OCI-LY1 (cell line): ENCODE measurements around the gene TMEM47.

Experiments used
- H2AFZ ChIP-seq: fragments of 200-600 bp; sonication (generic), shearing (Covaris generic); 2 replicates; pipeline ENCODE4 v1.6.0; 2014; ENCODE audit warnings: antibody characterized with exemption, mild to moderate bottlenecking, low read length
- H3F3A ChIP-seq: fragments of 200-600 bp; sonication (generic), shearing (Covaris generic); 2 replicates; pipeline ENCODE4 v1.6.0; 2014; ENCODE audit warnings: mild to moderate bottlenecking, antibody characterized with exemption, low read length, moderate library complexity; ENCODE audit not compliant: insufficient read depth
- H3K27ac ChIP-seq: fragments of 200-600 bp; sonication (generic); 2 replicates; pipeline ENCODE4 v1.5.1; 2014; ENCODE audit warnings: low read length, mixed run types, mild to moderate bottlenecking, low read depth; ENCODE audit not compliant: poor library complexity, severe bottlenecking
- H3K27me3 ChIP-seq: fragments of 200-600 bp; sonication (generic); 2 replicates; pipeline ENCODE4 v1.6.0; 2014; ENCODE audit warnings: antibody characterized with exemption, mild to moderate bottlenecking, low read length, moderate library complexity; ENCODE audit not compliant: insufficient read depth
- H3K36me3 ChIP-seq: fragments of 200-600 bp; sonication (generic); 2 replicates; pipeline ENCODE4 v1.6.1; 2014; ENCODE audit warnings: mild to moderate bottlenecking, antibody characterized with exemption, low read length, moderate library complexity, mixed read lengths; ENCODE audit not compliant: insufficient read depth
- H3K4me1 ChIP-seq: fragments of 200-600 bp; sonication (generic); 2 replicates; pipeline ENCODE4 v1.5.1; 2014; ENCODE audit warnings: mild to moderate bottlenecking, low read length, moderate library complexity; ENCODE audit not compliant: insufficient read depth, severe bottlenecking
- H3K4me2 ChIP-seq: fragments of 200-600 bp; sonication (generic), shearing (Covaris generic); 2 replicates; pipeline ENCODE4 v1.6.1; 2014; ENCODE audit warnings: low read length
- H3K4me3 ChIP-seq: fragments of 200-600 bp; sonication (generic); 2 replicates; pipeline ENCODE4 v1.5.1; 2014; ENCODE audit warnings: low read length, low read depth, mild to moderate bottlenecking, mixed read lengths; ENCODE audit not compliant: poor library complexity, severe bottlenecking
- H3K79me2 ChIP-seq: fragments of 200-600 bp; shearing (Covaris generic); 2 replicates; pipeline ENCODE4 v1.6.1; 2016; ENCODE audit warnings: mixed run types, low read length, mixed read lengths; ENCODE audit not compliant: insufficient read depth
- H3K9ac ChIP-seq: fragments of 200-600 bp; sonication (generic), shearing (Covaris generic); 2 replicates; pipeline ENCODE4 v1.6.1; 2014; ENCODE audit warnings: mild to moderate bottlenecking, low read length, mixed read lengths
- H3K9me2 ChIP-seq: fragments of 200-600 bp; sonication (generic), shearing (Covaris generic); 2 replicates; pipeline ENCODE4 v1.6.1; 2014; ENCODE audit warnings: low read depth, mild to moderate bottlenecking, low read length, mixed read lengths
- H3K9me3 ChIP-seq: fragments of 200-600 bp; shearing (Covaris generic); 2 replicates; pipeline ENCODE4 v1.6.1; 2014; ENCODE audit warnings: low read length, mixed read lengths
- H4K20me1 ChIP-seq: fragments of 200-600 bp; sonication (generic), shearing (Covaris generic); 2 replicates; pipeline ENCODE4 v1.6.0; 2016; ENCODE audit warnings: mild to moderate bottlenecking, low read length; ENCODE audit not compliant: insufficient read depth
- EZH2 ChIP-seq: fragments of 200-600 bp; sonication (generic), shearing (Covaris generic); IDR thresholded peaks from 2 replicates; pipeline ENCODE4 v1.8.0; 2017; ENCODE audit warnings: borderline replicate concordance, mixed run types, mild to moderate bottlenecking, antibody characterized with exemption, low read length, moderate library complexity, mixed read lengths
- TF ChIP-seq, protein P1 (sequence below): fragments of 200-600 bp; sonication (generic), shearing (Covaris generic); IDR thresholded peaks from 2 replicates; pipeline ENCODE4 v1.5.1; 2017; ENCODE audit warnings: mild to moderate bottlenecking, antibody characterized with exemption, low read length, moderate library complexity, mixed read lengths

The TMEM47 gene

DNA sequence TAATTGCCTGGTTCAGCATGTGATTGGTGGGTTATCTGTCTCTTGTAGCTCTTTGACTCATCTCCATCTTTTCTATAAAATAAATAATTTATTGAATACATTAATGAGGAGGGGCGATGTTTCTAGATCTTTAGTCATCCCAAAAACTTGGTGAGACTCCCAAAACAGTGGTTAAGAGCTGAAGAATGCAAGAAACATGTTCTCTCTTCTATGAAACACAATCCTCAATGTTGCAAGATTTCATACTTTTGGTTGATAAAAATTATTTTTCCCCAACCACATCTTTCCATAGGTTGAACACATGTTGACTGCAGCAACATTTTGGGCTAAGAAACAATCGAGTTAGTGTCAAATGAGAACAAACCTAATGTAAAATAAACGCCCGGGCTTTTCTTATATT, 1.2 kb upstream of the TMEM47 start:
- Histone ChIP-seq H3K9ac (no peak overlapping the region), H2AFZ (no peak overlapping the region), H4K20me1 (no peaks in the 10 kb centered on the region), H3K4me1 (no peaks in the 10 kb centered on the region), H3K36me3 (no peaks in the 10 kb centered on the region), H3K9me2 (no peaks in the 10 kb centered on the region), H3F3A (no peaks in the 10 kb centered on the region), H3K27me3 (no peaks in the 10 kb centered on the region), H3K4me2 (no peak overlapping the region), H3K9me3 (no peaks in the 10 kb centered on the region), H3K79me2 (no peaks in the 10 kb centered on the region), H3K4me3 (no peak overlapping the region), H3K27ac (no peak overlapping the region)
- TF ChIP-seq, protein P1, sequence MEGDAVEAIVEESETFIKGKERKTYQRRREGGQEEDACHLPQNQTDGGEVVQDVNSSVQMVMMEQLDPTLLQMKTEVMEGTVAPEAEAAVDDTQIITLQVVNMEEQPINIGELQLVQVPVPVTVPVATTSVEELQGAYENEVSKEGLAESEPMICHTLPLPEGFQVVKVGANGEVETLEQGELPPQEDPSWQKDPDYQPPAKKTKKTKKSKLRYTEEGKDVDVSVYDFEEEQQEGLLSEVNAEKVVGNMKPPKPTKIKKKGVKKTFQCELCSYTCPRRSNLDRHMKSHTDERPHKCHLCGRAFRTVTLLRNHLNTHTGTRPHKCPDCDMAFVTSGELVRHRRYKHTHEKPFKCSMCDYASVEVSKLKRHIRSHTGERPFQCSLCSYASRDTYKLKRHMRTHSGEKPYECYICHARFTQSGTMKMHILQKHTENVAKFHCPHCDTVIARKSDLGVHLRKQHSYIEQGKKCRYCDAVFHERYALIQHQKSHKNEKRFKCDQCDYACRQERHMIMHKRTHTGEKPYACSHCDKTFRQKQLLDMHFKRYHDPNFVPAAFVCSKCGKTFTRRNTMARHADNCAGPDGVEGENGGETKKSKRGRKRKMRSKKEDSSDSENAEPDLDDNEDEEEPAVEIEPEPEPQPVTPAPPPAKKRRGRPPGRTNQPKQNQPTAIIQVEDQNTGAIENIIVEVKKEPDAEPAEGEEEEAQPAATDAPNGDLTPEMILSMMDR = no peak
- no peak for TF ChIP-seq EZH2

GRCh38 chrX:34657726-34658070, 613 bp upstream of the TMEM47 start:
- no peak overlapping the region for H3K9ac ChIP-seq
- no peaks in the 10 kb centered on the region for H3K36me3 ChIP-seq
- H3K79me2 ChIP-seq = no peaks in the 10 kb centered on the region
- no peak for TF ChIP-seq EZH2
- H3K9me2 ChIP-seq = no peaks in the 10 kb centered on the region
- H3K4me3 ChIP-seq = no peak overlapping the region
- H3K27ac ChIP-seq = no peak overlapping the region
- no peak overlapping the region for H2AFZ ChIP-seq
- H3F3A ChIP-seq = no peaks in the 10 kb centered on the region
- no peaks in the 10 kb centered on the region for H3K4me1 ChIP-seq
- no peak overlapping the region for H3K4me2 ChIP-seq
- no peaks in the 10 kb centered on the region for H3K27me3 ChIP-seq
- H4K20me1 ChIP-seq = no peaks in the 10 kb centered on the region
- no peaks in the 10 kb centered on the region for H3K9me3 ChIP-seq

DNA sequence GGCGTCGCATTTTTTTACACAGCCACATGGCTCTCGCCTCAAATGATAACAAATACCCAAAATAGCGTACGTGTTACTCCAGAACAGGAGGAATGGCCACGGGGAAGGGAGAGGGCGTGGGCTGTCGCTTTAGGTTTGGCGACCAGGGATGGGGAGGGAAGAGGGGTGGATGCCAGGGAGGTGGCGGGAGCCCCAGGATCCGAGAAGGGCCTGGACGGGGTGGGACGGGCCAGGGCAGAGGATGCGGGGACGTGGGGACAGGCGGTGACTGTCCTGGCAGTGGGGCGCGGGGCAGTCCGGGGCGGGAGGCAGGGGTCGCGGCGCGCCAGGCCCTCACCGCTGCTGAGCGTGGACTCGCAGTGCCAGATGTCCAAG, 631 bp downstream of the TMEM47 start:
- Histone ChIP-seq H4K20me1 (no peaks in the 10 kb centered on the region), H3K9ac (no peak overlapping the region), H3K4me2 (no peak overlapping the region), H3K36me3 (no peaks in the 10 kb centered on the region), H3K4me1 (no peaks in the 10 kb centered on the region), H3K79me2 (no peaks in the 10 kb centered on the region), H3K9me2 (no peaks in the 10 kb centered on the region), H3K27me3 (no peaks in the 10 kb centered on the region), H3F3A (no peaks in the 10 kb centered on the region), H3K4me3 (no peak overlapping the region), H3K27ac (no peak overlapping the region), H2AFZ (no peak overlapping the region), H3K9me3 (no peaks in the 10 kb centered on the region)
- TF ChIP-seq EZH2 = no peak
- TF ChIP-seq, protein P1 = no peak
